Measurements from ENCODE around the gene EPC2. TPM values are rescaled to one million over a fixed set of nuclear protein-coding genes. Genes with fewer than 3 reads are reported as not detected.

The EPC2 gene
- total RNA-seq, 1 experiment from 2014 or later, result 19.6 TPM

GRCh38 chr2:148719195-148719749 is 74.7 kb downstream of the EPC2 start:
- CTCF ChIA-PET, result no interaction called here
- 0 out of 4 replicates have a peak, but pooled peaks cover 0 to 2% of the 10 kb centered on the region in 2 experiments for H3K4me1 ChIP-seq (ENCODE audit: control insufficient read depth in 1 of 2, insufficient read depth in 2 of 2, low read length in 2 of 2)
- H3K4me2 ChIP-seq (ENCODE audit: low read length), result no peak overlapping the region
- TF ChIP-seq, protein P1, sequence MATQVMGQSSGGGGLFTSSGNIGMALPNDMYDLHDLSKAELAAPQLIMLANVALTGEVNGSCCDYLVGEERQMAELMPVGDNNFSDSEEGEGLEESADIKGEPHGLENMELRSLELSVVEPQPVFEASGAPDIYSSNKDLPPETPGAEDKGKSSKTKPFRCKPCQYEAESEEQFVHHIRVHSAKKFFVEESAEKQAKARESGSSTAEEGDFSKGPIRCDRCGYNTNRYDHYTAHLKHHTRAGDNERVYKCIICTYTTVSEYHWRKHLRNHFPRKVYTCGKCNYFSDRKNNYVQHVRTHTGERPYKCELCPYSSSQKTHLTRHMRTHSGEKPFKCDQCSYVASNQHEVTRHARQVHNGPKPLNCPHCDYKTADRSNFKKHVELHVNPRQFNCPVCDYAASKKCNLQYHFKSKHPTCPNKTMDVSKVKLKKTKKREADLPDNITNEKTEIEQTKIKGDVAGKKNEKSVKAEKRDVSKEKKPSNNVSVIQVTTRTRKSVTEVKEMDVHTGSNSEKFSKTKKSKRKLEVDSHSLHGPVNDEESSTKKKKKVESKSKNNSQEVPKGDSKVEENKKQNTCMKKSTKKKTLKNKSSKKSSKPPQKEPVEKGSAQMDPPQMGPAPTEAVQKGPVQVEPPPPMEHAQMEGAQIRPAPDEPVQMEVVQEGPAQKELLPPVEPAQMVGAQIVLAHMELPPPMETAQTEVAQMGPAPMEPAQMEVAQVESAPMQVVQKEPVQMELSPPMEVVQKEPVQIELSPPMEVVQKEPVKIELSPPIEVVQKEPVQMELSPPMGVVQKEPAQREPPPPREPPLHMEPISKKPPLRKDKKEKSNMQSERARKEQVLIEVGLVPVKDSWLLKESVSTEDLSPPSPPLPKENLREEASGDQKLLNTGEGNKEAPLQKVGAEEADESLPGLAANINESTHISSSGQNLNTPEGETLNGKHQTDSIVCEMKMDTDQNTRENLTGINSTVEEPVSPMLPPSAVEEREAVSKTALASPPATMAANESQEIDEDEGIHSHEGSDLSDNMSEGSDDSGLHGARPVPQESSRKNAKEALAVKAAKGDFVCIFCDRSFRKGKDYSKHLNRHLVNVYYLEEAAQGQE (IDR thresholded peaks at IDR 0.05; ENCODE audit: low read depth), result no peak
- TF ChIP-seq CBX3 (IDR thresholded peaks at IDR 0.05; ENCODE audit: low read depth) (no peak), CTCF (IDR thresholded peaks at IDR 0.05 in 2 of 3, conservative IDR thresholded peaks at IDR 0.05 in 1 of 3; ENCODE audit: borderline replicate concordance in 1 of 3, insufficient read depth in 1 of 3, low read depth in 2 of 3, low read length in 2 of 3) (no peak), ATF3 (IDR thresholded peaks at IDR 0.05) (no peak), EZH2phosphoT487 (IDR thresholded peaks at IDR 0.05; ENCODE audit: borderline replicate concordance) (no peak), ZBTB33 (IDR thresholded peaks at IDR 0.05; ENCODE audit: extremely low read depth, insufficient replicate concordance, low read length) (no peak), YY1 (IDR thresholded peaks at IDR 0.05; ENCODE audit: extremely low read depth, insufficient replicate concordance, low read depth, low read length) (no peak), ELF1 (IDR thresholded peaks at IDR 0.05; ENCODE audit: borderline replicate concordance, low read depth) (no peak), ZNF274 (IDR thresholded peaks at IDR 0.05; ENCODE audit: low read depth, low read length) (no peak), SIN3A (IDR thresholded peaks at IDR 0.05; ENCODE audit: low read depth) (no peak), CEBPB (IDR thresholded peaks at IDR 0.05; ENCODE audit: low read depth) (no peak), POLR2A (IDR thresholded peaks at IDR 0.05; ENCODE audit: borderline replicate concordance, extremely low read depth, insufficient read depth, insufficient read length) (no peak), POLR2AphosphoS5 (IDR thresholded peaks at IDR 0.05; ENCODE audit: low read depth, low read length) (no peak), ZFX (IDR thresholded peaks at IDR 0.05) (no peak), RAD21 (IDR thresholded peaks at IDR 0.05; ENCODE audit: low read depth) (no peak), SRF (IDR thresholded peaks at IDR 0.05; ENCODE audit: low read depth) (no peak)
- no peak for ATAC-seq
- no TSS peak for BruUV-seq (replicated peaks)
- H4K20me1 ChIP-seq (ENCODE audit: insufficient read depth), result 0 out of 2 replicates have a peak, but pooled peaks cover 5% of the 10 kb centered on the region
- no peak overlapping the region for H2AFZ ChIP-seq (ENCODE audit: low read depth, low read length, poor library complexity, severe bottlenecking)
- no peaks in the 10 kb centered on the region for H3K27me3 ChIP-seq (ENCODE audit: insufficient read depth, low read length)
- H3K9me2 ChIP-seq (ENCODE audit: insufficient read depth), result no peaks in the 10 kb centered on the region
- POLR2A ChIA-PET, result no interaction called here
- no peaks in the 10 kb centered on the region for H3K9me3 ChIP-seq (ENCODE audit: control insufficient read depth in 1 of 2, insufficient read depth in 1 of 2, low read depth in 1 of 2, low read length in 2 of 2)
- intact Hi-C loops (cut with micrococcal nuclease), result no loop called here
- peaks cover 89% of the 10 kb centered on the region for H3K79me2 ChIP-seq (ENCODE audit: insufficient read depth, low read length)
- H3K4me3 ChIP-seq (replicated peaks in 1 of 2; ENCODE audit: low read depth in 1 of 2, low read length in 2 of 2), result no peak overlapping the region
- no peak for DNase-seq (ENCODE audit: low read depth, low spot score)
- no peaks in the 10 kb centered on the region for H3K36me3 ChIP-seq (ENCODE audit: control insufficient read depth in 1 of 2, insufficient read depth in 2 of 2, low read length in 2 of 2)
- RAD21 ChIA-PET (ENCODE audit: low non-redundant PET in 1 of 2, low total read pairs in 2 of 2, uncharacterized antibody in 2 of 2, unreplicated experiment in 2 of 2), result no interaction called here
- no peak overlapping the region for H3K27ac ChIP-seq (ENCODE audit: low read depth, low read length)
- no peak overlapping the region for H3K9ac ChIP-seq (ENCODE audit: low read length)

Data from HCT116 (cell line).